ENCODE data around the gene CYBC1.

Gene CYBC1

GRCh38 chr17:82414548-82415281 lies 35.8 kb downstream of the CYBC1 start:
- ChIA-PET CTCF (interaction anchor here (0.5 to 1.1 kb wide), 7 partner anchors 8 to 485 kb away, joined by 3 to 11 read pairs (median 3); no protein-coding TSS in a partner anchor), POLR2A (no interaction called here)
- Histone ChIP-seq H3K36me3 (ENCODE audit: control insufficient read depth in 2 of 2, insufficient read depth in 1 of 2, low read length in 2 of 2) (peaks cover 8 to 11% of the 10 kb centered on the region in 2 experiments; a peak in 2 of 3 replicates), H3K9me3 (ENCODE audit: control insufficient read depth, insufficient read depth, low read depth, low read length) (no peaks in the 10 kb centered on the region), H3K4me3 (ENCODE audit: low read depth, low read length) (no peak overlapping the region), H3K27ac (ENCODE audit: extremely low read depth, low read depth, low read length) (no peak overlapping the region), H3K4me1 (ENCODE audit: control insufficient read depth, insufficient read depth, low read length) (peaks cover 12% of the 10 kb centered on the region)
- TF ChIP-seq CTCF (tag by site-specific recombination; IDR thresholded peaks at IDR 0.05) (peak; percentile 73), ZNF404 (tag by site-specific recombination; IDR thresholded peaks at IDR 0.05) (no peak), ZNF223 (tag by site-specific recombination; IDR thresholded peaks at IDR 0.05) (no peak), ZNF658 (tag by site-specific recombination; IDR thresholded peaks at IDR 0.05) (no peak), ZNF670 (tag by site-specific recombination; IDR thresholded peaks at IDR 0.05; ENCODE audit: low read depth) (no peak), KLF9 (tag by site-specific recombination; IDR thresholded peaks at IDR 0.05; ENCODE audit: low read depth) (no peak), ZNF792 (tag by site-specific recombination; IDR thresholded peaks at IDR 0.05) (no peak), ZNF133 (tag by site-specific recombination; IDR thresholded peaks at IDR 0.05) (no peak), SCRT1 (tag by site-specific recombination; IDR thresholded peaks at IDR 0.05; ENCODE audit: borderline replicate concordance) (no peak), SP7 (tag by site-specific recombination; IDR thresholded peaks at IDR 0.05) (peak; percentile 71), ZBTB1 (tag by site-specific recombination; IDR thresholded peaks at IDR 0.05) (no peak), REPIN1 (tag by site-specific recombination; IDR thresholded peaks at IDR 0.05; ENCODE audit: low read depth) (no peak), ZBTB10 (tag by site-specific recombination; IDR thresholded peaks at IDR 0.05) (no peak), ZNF776 (tag by site-specific recombination; IDR thresholded peaks at IDR 0.05; ENCODE audit: borderline replicate concordance) (no peak), ZNF76 (tag by site-specific recombination; IDR thresholded peaks at IDR 0.05; ENCODE audit: borderline replicate concordance, low read depth) (peak; percentile 33; the same call in 1 of the 2 replicates), ZBTB20 (tag by site-specific recombination; IDR thresholded peaks at IDR 0.05) (no peak), ZNF560 (tag by site-specific recombination; IDR thresholded peaks at IDR 0.05; ENCODE audit: borderline replicate concordance) (no peak), ZNF600 (tag by site-specific recombination; IDR thresholded peaks at IDR 0.05) (peak; percentile 70; the same call in 1 of the 2 replicates), GLI4 (tag by site-specific recombination; IDR thresholded peaks at IDR 0.05) (no peak), ZBTB44 (tag by site-specific recombination; IDR thresholded peaks at IDR 0.05) (peak; percentile 24; the same call in 1 of the 2 replicates), HOXA7 (CRISPR knock-in tag; IDR thresholded peaks at IDR 0.05; ENCODE audit: borderline replicate concordance) (no peak), ZNF26 (tag by site-specific recombination; IDR thresholded peaks at IDR 0.05) (no peak), ZNF777 (tag by site-specific recombination; IDR thresholded peaks at IDR 0.05; ENCODE audit: borderline replicate concordance) (no peak), ZNF645 (tag by site-specific recombination; IDR thresholded peaks at IDR 0.05) (no peak), SALL2 (tag by site-specific recombination; IDR thresholded peaks at IDR 0.05; ENCODE audit: borderline replicate concordance) (no peak), OVOL3 (tag by site-specific recombination; IDR thresholded peaks at IDR 0.05) (no peak), GLIS1 (tag by site-specific recombination; IDR thresholded peaks at IDR 0.05) (peak; percentile 78), ZNF416 (tag by site-specific recombination; IDR thresholded peaks at IDR 0.05) (no peak), MEIS1 (CRISPR knock-in tag; IDR thresholded peaks at IDR 0.05; ENCODE audit: borderline replicate concordance) (no peak), ZNF214 (tag by site-specific recombination; IDR thresholded peaks at IDR 0.05; ENCODE audit: borderline replicate concordance) (no peak)
